KMS-11 (cell line): Measurements from ENCODE around the gene SNRNP70.

Experiments
- H2AFZ ChIP-seq: fragments of 200-600 bp; sonication (generic); 2 replicates; pipeline ENCODE4 v1.6.1; 2016; ENCODE audit warnings: antibody characterized with exemption, mixed run types, low read depth
- H3K27ac ChIP-seq: fragments of 200-600 bp; sonication (generic); 2 replicates; pipeline ENCODE4 v1.6.1; 2016; ENCODE audit warnings: mild to moderate bottlenecking, mixed run types
- H3K27me3 ChIP-seq: fragments of 200-600 bp; sonication (generic); 2 replicates; pipeline ENCODE4 v1.6.1; 2017; ENCODE audit warnings: mild to moderate bottlenecking, low read depth, mixed run types, moderate library complexity; ENCODE audit not compliant: insufficient read depth
- H3K36me3 ChIP-seq: fragments of 200-600 bp; sonication (generic); 2 replicates; pipeline ENCODE4 v1.6.1; 2017; ENCODE audit warnings: mild to moderate bottlenecking, mixed run types; ENCODE audit not compliant: insufficient read depth
- H3K4me1 ChIP-seq: fragments of 200-600 bp; sonication (generic); 2 replicates; pipeline ENCODE4 v1.6.1; 2016; ENCODE audit warnings: mild to moderate bottlenecking, low read depth, mixed run types; ENCODE audit not compliant: poor library complexity, severe bottlenecking
- H3K4me2 ChIP-seq: fragments of 200-600 bp; sonication (generic); 2 replicates; pipeline ENCODE4 v1.7.0; 2016; ENCODE audit warnings: mild to moderate bottlenecking, mixed run types
- H3K4me3 ChIP-seq: fragments of 200-600 bp; sonication (generic); IDR thresholded peaks from 2 replicates; pipeline ENCODE4 v1.6.1; 2017; ENCODE audit warnings: low read depth, low read length, mixed read lengths; ENCODE audit not compliant: insufficient read depth
- H3K79me2 ChIP-seq: fragments of 200-600 bp; sonication (generic); 2 replicates; pipeline ENCODE4 v1.6.1; 2016; ENCODE audit warnings: low read depth, mixed run types; ENCODE audit not compliant: insufficient read depth
- H3K9ac ChIP-seq: fragments of 200-600 bp; sonication (generic); 2 replicates; pipeline ENCODE4 v1.6.1; 2016; ENCODE audit warnings: mild to moderate bottlenecking, mixed run types
- H4K20me1 ChIP-seq: fragments of 200-600 bp; sonication (generic); 2 replicates; pipeline ENCODE4 v1.6.1; 2016; ENCODE audit warnings: mild to moderate bottlenecking, mixed run types; ENCODE audit not compliant: insufficient read depth
- TF ChIP-seq, protein P1 (sequence below): fragments of 200-600 bp; sonication (generic); conservative IDR thresholded peaks from 2 replicates; pipeline ENCODE4 v1.6.1; 2017; ENCODE audit warnings: low read depth, mild to moderate bottlenecking, antibody characterized with exemption, low read length, moderate library complexity, mixed read lengths

SNRNP70 gene

GRCh38 chr19:49133621-49134454 is 48.6 kb downstream of the SNRNP70 start:
- Histone ChIP-seq H3K36me3 (no peaks in the 10 kb centered on the region), H3K79me2 (no peaks in the 10 kb centered on the region; the same call in 1 of the 2 replicates), H3K9ac (no peak overlapping the region), H3K27me3 (no peaks in the 10 kb centered on the region), H4K20me1 (no peaks in the 10 kb centered on the region), H3K4me1 (peaks cover 8% of the 10 kb centered on the region), H3K4me3 (no peak overlapping the region), H3K4me2 (no peak overlapping the region), H3K27ac (no peak overlapping the region), H2AFZ (no peak overlapping the region)
- TF ChIP-seq, protein P1, sequence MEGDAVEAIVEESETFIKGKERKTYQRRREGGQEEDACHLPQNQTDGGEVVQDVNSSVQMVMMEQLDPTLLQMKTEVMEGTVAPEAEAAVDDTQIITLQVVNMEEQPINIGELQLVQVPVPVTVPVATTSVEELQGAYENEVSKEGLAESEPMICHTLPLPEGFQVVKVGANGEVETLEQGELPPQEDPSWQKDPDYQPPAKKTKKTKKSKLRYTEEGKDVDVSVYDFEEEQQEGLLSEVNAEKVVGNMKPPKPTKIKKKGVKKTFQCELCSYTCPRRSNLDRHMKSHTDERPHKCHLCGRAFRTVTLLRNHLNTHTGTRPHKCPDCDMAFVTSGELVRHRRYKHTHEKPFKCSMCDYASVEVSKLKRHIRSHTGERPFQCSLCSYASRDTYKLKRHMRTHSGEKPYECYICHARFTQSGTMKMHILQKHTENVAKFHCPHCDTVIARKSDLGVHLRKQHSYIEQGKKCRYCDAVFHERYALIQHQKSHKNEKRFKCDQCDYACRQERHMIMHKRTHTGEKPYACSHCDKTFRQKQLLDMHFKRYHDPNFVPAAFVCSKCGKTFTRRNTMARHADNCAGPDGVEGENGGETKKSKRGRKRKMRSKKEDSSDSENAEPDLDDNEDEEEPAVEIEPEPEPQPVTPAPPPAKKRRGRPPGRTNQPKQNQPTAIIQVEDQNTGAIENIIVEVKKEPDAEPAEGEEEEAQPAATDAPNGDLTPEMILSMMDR, result no peak

DNA sequence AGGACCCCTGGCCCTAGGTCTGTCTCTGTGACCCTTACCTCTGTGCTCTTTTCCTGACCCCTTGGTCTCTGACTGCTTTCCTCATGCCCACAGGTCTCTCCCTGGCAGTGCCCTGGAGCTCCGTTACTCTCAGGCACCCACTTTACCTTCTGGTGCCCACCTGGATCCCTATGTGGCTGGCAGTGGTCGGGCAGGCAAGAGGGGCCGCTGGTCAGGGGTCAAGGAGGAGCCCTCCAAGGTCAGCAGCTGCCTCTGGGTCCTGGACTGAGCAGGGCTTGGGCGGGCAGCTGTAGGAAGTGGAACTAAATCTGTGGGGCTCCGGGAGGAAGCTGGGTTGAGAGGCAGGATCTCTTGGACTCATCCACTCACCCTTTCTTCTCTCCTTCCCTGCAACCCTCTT is 50.4 kb downstream of the SNRNP70 start:
- no peak overlapping the region for H3K27ac ChIP-seq
- no peaks in the 10 kb centered on the region for H3K4me1 ChIP-seq
- no peaks in the 10 kb centered on the region for H3K27me3 ChIP-seq
- H3K9ac ChIP-seq, result no peak overlapping the region
- TF ChIP-seq, protein P1, result no peak
- no peak overlapping the region for H2AFZ ChIP-seq
- H3K36me3 ChIP-seq, result no peaks in the 10 kb centered on the region
- H3K4me2 ChIP-seq, result no peak overlapping the region
- H3K4me3 ChIP-seq, result no peak overlapping the region
- no peaks in the 10 kb centered on the region for H4K20me1 ChIP-seq
- H3K79me2 ChIP-seq, result no peaks in the 10 kb centered on the region

- H3K9ac ChIP-seq, result no peak overlapping the region
- H2AFZ ChIP-seq, result no peak overlapping the region
- no peaks in the 10 kb centered on the region for H4K20me1 ChIP-seq
- no peaks in the 10 kb centered on the region for H3K27me3 ChIP-seq
- H3K4me1 ChIP-seq, result no peaks in the 10 kb centered on the region
- H3K36me3 ChIP-seq, result no peaks in the 10 kb centered on the region
- TF ChIP-seq, protein P1, result no peak
- H3K4me2 ChIP-seq, result no peak overlapping the region
- no peaks in the 10 kb centered on the region for H3K79me2 ChIP-seq
- no peak overlapping the region for H3K4me3 ChIP-seq
- H3K27ac ChIP-seq, result no peak overlapping the region
These were observed 51.5 kb downstream of the SNRNP70 start for GRCh38 chr19:49136771-49137171.

DNA sequence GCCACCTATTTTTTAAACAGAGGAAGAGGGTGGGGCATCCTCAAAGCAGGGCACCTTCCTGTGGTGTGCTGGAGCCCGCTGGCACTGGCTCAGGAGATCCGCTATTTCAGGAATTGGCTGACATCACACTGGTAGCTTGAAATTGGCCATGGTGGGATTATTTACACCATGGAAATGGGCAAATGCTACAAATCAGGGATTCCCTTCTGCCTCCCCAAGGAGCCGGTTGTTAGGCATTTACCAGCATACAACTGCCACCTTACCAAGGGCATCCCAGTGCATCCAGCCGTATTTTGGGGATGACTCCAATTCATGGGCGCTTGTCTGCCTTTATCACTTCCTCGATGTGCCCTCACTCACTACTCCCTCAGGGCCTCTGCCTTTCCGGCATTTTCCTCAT is 55.7 kb downstream of the SNRNP70 start:
- no peak overlapping the region for H3K4me3 ChIP-seq
- H2AFZ ChIP-seq, result no peak overlapping the region
- no peak overlapping the region for H3K4me2 ChIP-seq
- H3K36me3 ChIP-seq, result no peaks in the 10 kb centered on the region
- no peak overlapping the region for H3K27ac ChIP-seq
- no peaks in the 10 kb centered on the region for H3K27me3 ChIP-seq
- H3K9ac ChIP-seq, result no peak overlapping the region
- no peaks in the 10 kb centered on the region for H4K20me1 ChIP-seq
- peaks cover 7% of the 10 kb centered on the region for H3K4me1 ChIP-seq
- no peaks in the 10 kb centered on the region for H3K79me2 ChIP-seq
- TF ChIP-seq, protein P1, result no peak
